Measurements from ENCODE around the gene CHIT1. TPM values are rescaled to one million over a fixed set of nuclear protein-coding genes. Genes with fewer than 3 reads are reported as not detected.

CHIT1 gene
- 0.07 TPM in 1 of 2 replicates, not detected in the other for total RNA-seq (2014; rRNA removed; shearing (Covaris generic))
- polyA plus RNA-seq (2016; fragmentation: Nextera tagmentation; extraction: Ambion mirVana), result 0.47 and 0.85 TPM in 2 replicates
- long read RNA-seq, result 0 reads

DNA sequence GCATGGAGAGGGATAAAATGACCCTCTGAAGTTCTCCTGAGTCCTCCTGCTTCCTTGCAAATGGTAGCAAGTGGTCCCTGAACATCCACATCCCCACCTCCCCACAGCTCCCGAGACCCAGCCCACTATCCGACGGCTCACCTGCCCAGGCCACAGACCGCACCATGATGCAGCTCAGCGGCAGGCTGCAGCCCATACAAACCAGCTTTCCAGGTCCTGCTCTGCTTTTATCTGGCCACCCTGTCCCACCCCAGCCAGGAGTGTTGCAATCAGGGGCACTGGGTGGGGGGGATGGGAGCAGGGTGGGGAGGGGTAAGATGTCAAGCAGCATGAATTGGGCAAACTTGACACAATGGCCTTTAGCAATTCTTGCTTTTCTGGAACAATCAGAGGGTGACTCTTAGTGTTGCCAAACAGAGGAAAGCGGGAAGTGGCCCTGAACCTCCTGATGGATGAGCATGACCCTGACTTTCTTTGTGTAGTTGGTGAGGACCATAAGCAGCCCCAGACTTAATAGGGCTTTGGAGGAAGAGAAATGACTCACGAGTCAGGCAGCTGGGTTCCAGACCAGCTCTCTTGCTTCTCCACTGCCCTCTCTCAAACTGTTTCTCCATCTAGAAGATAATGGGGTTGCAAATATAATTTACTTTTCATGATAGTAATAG, at the start of gene CHIT1:
TSS of gene CHIT1 (minus strand) at position 203 of the 665 bp plus-strand sequence. CDS start at position 166, 37 bp downstream.
- no peaks in the 10 kb centered on the region for H3K36me3 ChIP-seq (ENCODE audit: insufficient read depth)
- no peaks in the 10 kb centered on the region for H3F3A ChIP-seq (replicated peaks; ENCODE audit: low read depth)
- H3K4me1 Mint-ChIP-seq, result no peaks in the 10 kb centered on the region
- peaks cover 17% of the 10 kb centered on the region for H3K9me3 Mint-ChIP-seq
- TF ChIP-seq, protein P1, sequence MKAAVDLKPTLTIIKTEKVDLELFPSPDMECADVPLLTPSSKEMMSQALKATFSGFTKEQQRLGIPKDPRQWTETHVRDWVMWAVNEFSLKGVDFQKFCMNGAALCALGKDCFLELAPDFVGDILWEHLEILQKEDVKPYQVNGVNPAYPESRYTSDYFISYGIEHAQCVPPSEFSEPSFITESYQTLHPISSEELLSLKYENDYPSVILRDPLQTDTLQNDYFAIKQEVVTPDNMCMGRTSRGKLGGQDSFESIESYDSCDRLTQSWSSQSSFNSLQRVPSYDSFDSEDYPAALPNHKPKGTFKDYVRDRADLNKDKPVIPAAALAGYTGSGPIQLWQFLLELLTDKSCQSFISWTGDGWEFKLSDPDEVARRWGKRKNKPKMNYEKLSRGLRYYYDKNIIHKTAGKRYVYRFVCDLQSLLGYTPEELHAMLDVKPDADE (IDR thresholded peaks at IDR 0.05), result no peak
- no peak for TF ChIP-seq ZNF114 (CRISPR knock-in tag; IDR thresholded peaks at IDR 0.05)
- H3K79me2 ChIP-seq (replicated peaks; ENCODE audit: insufficient read depth), result no peaks in the 10 kb centered on the region
- no peak for ATAC-seq
- no peak within 1 kb of the TSS for H3K27ac ChIP-seq (ENCODE audit: low read depth)
- no peak within 1 kb of the TSS for H3K4me2 ChIP-seq
- peaks cover 13% of the 10 kb centered on the region for H3K27me3 Mint-ChIP-seq (ENCODE audit: insufficient read depth, low read depth, poor library complexity)
- H3K36me3 Mint-ChIP-seq (ENCODE audit: low read depth), result peaks cover under 1% of the 10 kb centered on the region
- no peak within 1 kb of the TSS for H2AFZ ChIP-seq
- no peak within 1 kb of the TSS for H3K4me3 Mint-ChIP-seq
- no peak within 1 kb of the TSS for H3K27ac Mint-ChIP-seq
- no peaks in the 10 kb centered on the region for H3K4me1 ChIP-seq (ENCODE audit: insufficient read depth)
- H3K9me2 ChIP-seq (ENCODE audit: insufficient read depth), result no peaks in the 10 kb centered on the region
- no peak for DNase-seq (ENCODE audit: low spot score)
- H3K4me3 ChIP-seq, result no peak within 1 kb of the TSS
- no peaks in the 10 kb centered on the region for H4K20me1 ChIP-seq (replicated peaks; ENCODE audit: insufficient read depth)
- H3K27me3 ChIP-seq (ENCODE audit: insufficient read depth), result no peaks in the 10 kb centered on the region

DNA sequence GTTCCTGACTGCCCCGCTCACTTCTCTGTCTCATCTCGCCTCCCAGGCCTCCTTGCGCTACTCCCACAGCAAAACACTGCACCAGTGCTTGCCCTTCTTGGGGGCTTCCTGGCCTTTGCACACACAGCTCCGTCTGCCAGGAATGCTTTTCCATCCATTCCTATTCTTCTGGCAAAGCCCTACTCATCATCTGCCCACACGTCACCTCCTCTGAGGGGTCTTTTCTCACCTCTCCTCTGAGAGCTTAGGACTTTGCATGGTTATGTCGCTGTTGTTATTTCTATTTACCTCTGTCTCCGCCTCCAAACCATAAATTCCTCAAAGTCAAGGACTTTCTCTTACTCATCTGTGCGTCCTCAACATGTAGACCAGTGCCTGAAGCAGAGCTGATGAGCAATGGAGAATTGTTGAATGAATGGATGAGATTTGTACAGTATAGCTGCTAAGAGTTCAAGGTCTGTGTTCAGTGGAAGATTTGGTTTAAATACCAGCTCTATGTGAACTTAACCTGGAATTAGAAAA, 49.5 kb upstream of the CHIT1 start:
- H3K4me2 ChIP-seq, result 0 out of 2 replicates have a peak overlapping the region, but pooled peaks have one; percentile 39
- no peaks in the 10 kb centered on the region for H4K20me1 ChIP-seq (replicated peaks; ENCODE audit: insufficient read depth)
- DNase-seq (ENCODE audit: low spot score) (no peak), ATAC-seq (no peak)
- H3K4me1 ChIP-seq (ENCODE audit: insufficient read depth), result peaks cover 9% of the 10 kb centered on the region; the same call in 1 of the 2 replicates
- H3K27me3 ChIP-seq (ENCODE audit: insufficient read depth), result peaks cover 6% of the 10 kb centered on the region; the same call in 1 of the 2 replicates
- Mint-ChIP-seq H3K4me1 (peaks cover 16% of the 10 kb centered on the region), H3K36me3 (ENCODE audit: low read depth) (no peaks in the 10 kb centered on the region), H3K27ac (no peak overlapping the region), H3K9me3 (no peaks in the 10 kb centered on the region), H3K27me3 (ENCODE audit: insufficient read depth, low read depth, poor library complexity) (peaks cover 27% of the 10 kb centered on the region), H3K4me3 (peak overlapping the region; percentile 32; the same call in 2 of the 3 replicates)
- no peak overlapping the region for H3K4me3 ChIP-seq
- H3F3A ChIP-seq (replicated peaks; ENCODE audit: low read depth), result no peaks in the 10 kb centered on the region
- H3K9me2 ChIP-seq (ENCODE audit: insufficient read depth), result no peaks in the 10 kb centered on the region
- no peaks in the 10 kb centered on the region for H3K79me2 ChIP-seq (replicated peaks; ENCODE audit: insufficient read depth)
- H2AFZ ChIP-seq, result peak overlapping the region; percentile 89; the same call in 1 of the 2 replicates
- no peaks in the 10 kb centered on the region for H3K36me3 ChIP-seq (ENCODE audit: insufficient read depth)
- H3K27ac ChIP-seq (ENCODE audit: low read depth), result no peak overlapping the region
- TF ChIP-seq NANOG (IDR thresholded peaks at IDR 0.05; ENCODE audit: borderline replicate concordance), result no peak
- TF ChIP-seq ZNF331 (CRISPR knock-in tag; IDR thresholded peaks at IDR 0.05; ENCODE audit: low read depth), result no peak
- TF ChIP-seq, protein P2, sequence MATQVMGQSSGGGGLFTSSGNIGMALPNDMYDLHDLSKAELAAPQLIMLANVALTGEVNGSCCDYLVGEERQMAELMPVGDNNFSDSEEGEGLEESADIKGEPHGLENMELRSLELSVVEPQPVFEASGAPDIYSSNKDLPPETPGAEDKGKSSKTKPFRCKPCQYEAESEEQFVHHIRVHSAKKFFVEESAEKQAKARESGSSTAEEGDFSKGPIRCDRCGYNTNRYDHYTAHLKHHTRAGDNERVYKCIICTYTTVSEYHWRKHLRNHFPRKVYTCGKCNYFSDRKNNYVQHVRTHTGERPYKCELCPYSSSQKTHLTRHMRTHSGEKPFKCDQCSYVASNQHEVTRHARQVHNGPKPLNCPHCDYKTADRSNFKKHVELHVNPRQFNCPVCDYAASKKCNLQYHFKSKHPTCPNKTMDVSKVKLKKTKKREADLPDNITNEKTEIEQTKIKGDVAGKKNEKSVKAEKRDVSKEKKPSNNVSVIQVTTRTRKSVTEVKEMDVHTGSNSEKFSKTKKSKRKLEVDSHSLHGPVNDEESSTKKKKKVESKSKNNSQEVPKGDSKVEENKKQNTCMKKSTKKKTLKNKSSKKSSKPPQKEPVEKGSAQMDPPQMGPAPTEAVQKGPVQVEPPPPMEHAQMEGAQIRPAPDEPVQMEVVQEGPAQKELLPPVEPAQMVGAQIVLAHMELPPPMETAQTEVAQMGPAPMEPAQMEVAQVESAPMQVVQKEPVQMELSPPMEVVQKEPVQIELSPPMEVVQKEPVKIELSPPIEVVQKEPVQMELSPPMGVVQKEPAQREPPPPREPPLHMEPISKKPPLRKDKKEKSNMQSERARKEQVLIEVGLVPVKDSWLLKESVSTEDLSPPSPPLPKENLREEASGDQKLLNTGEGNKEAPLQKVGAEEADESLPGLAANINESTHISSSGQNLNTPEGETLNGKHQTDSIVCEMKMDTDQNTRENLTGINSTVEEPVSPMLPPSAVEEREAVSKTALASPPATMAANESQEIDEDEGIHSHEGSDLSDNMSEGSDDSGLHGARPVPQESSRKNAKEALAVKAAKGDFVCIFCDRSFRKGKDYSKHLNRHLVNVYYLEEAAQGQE (IDR thresholded peaks at IDR 0.05; ENCODE audit: unreplicated experiment), result no peak
- TF ChIP-seq, protein P3, sequence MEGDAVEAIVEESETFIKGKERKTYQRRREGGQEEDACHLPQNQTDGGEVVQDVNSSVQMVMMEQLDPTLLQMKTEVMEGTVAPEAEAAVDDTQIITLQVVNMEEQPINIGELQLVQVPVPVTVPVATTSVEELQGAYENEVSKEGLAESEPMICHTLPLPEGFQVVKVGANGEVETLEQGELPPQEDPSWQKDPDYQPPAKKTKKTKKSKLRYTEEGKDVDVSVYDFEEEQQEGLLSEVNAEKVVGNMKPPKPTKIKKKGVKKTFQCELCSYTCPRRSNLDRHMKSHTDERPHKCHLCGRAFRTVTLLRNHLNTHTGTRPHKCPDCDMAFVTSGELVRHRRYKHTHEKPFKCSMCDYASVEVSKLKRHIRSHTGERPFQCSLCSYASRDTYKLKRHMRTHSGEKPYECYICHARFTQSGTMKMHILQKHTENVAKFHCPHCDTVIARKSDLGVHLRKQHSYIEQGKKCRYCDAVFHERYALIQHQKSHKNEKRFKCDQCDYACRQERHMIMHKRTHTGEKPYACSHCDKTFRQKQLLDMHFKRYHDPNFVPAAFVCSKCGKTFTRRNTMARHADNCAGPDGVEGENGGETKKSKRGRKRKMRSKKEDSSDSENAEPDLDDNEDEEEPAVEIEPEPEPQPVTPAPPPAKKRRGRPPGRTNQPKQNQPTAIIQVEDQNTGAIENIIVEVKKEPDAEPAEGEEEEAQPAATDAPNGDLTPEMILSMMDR (conservative IDR thresholded peaks at IDR 0.05; ENCODE audit: low read depth in 2 of 2), result no peak
- no peak for TF ChIP-seq EZH2 (IDR thresholded peaks at IDR 0.05; ENCODE audit: low read depth, unreplicated experiment)
- no peak for TF ChIP-seq POLR2AphosphoS5 (IDR thresholded peaks at IDR 0.05; ENCODE audit: low read depth)
- TF ChIP-seq, protein P1 (IDR thresholded peaks at IDR 0.05), result no peak
- no peak for TF ChIP-seq ZNF114 (CRISPR knock-in tag; IDR thresholded peaks at IDR 0.05)
- no peak for TF ChIP-seq EZH2phosphoT487 (IDR thresholded peaks at IDR 0.05; ENCODE audit: unreplicated experiment)
- no peak for TF ChIP-seq STAT1 (IDR thresholded peaks at IDR 0.05; ENCODE audit: unreplicated experiment)
